ENCODE data around the gene CLMP.

CLMP gene

DNA sequence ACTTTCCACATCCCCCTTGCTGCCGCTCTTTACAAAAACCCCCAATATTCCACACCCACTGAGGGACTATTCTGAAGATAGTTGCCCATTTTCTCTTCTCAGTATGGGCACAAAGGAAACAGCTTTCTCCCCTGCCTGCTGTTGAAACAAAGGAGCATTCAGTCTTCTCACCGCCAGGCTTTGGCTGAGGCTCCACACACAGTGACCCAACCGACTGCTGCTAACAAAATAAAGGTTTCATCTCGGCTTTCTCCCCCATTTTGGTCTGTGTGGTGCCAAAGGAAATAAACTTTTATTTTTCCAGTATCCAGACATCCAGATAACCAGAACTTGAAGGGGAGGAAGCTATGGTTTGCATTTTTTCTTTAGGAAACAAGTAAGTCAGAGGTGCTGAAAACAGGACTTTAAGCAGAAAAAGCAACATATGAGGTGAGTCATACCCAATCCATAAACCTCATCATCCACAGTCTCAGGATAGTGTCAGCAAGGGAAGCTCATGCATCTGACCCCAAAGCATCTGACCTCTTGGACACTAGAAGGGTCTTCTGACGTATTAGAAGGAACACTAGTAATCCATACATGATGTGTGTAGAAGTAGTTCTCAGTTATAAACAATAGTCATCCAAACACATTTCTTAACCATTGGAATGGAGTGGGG, 6.4 kb downstream of the CLMP start:
- peak; percentile 28 for DNase-seq (ENCODE audit: low spot score)

GRCh38 chr11:123187665-123188507, 7.2 kb downstream of the CLMP start:
- peak; percentile 39 for DNase-seq (ENCODE audit: low spot score)

GRCh38 chr11:123187248-123187647, 7.8 kb downstream of the CLMP start:
- DNase-seq (ENCODE audit: low spot score) = no peak

DNA sequence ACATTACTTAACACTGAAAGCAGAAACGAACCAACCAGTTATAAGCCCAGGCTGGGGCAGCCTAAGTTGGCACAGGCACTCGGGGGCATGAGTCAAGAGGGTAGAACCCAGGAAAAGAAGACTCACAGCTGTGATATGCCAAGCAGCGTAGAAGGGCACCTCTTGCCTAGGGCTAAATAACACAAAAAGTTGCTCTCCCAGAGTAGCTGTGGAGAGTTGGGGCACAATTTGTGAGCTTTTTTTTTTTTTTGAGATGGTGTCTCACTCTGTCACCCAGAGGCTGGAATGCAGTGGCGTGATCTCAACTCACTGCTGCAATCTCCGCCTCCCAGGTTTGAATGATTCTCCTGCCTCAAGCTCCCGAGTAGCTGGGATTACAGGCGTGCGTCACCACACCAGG, 8.8 kb downstream of the CLMP start:
- peak; percentile 86 for DNase-seq (ENCODE audit: low spot score)

DNA sequence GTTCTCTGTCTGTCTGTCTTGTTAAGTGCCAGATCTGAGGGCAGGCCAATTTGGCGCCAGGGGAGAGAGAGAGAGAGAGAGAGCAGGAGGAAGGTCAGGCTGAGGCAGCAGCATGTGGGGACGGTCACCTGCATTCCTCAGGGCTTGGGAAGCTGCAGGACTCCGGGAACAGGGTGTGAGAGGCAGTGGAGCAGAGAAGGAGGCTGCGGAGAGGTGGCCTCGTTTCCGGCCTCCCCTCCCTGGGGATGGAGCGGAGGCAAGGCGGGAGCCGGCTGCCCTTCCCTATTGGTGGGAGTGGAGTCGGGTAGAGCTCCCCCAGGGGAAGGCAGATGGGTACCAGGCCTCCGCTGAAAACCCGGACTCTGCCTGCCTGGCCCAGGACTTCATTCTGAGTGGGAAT, 9.7 kb downstream of the CLMP start:
- DNase-seq (ENCODE audit: low spot score) = peak; percentile 53

DNA sequence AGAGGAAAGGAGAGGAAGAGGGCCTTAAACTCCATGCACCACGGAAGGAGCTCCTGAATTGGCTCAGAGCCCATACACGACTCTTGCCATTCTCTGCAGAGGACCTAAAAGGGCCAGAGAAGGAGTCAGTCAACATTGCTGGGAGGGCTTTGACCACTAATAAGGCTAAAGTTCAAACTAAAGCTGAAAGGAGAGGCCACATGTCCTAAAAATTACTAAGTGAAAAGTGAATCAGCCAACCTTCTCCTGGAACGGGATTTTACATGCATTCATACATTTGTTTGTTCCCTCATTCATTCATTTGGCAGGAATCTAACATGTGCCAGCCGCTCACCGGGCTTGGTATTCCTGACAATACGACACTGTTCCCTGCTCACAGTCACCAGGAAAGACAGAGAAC, 10.5 kb downstream of the CLMP start:
- peak; percentile 23 for DNase-seq (ENCODE audit: low spot score)

- peak; percentile 75 for DNase-seq (ENCODE audit: low spot score)
These were observed 11.5 kb downstream of the CLMP start for GRCh38 chr11:123183391-123184099.

DNA sequence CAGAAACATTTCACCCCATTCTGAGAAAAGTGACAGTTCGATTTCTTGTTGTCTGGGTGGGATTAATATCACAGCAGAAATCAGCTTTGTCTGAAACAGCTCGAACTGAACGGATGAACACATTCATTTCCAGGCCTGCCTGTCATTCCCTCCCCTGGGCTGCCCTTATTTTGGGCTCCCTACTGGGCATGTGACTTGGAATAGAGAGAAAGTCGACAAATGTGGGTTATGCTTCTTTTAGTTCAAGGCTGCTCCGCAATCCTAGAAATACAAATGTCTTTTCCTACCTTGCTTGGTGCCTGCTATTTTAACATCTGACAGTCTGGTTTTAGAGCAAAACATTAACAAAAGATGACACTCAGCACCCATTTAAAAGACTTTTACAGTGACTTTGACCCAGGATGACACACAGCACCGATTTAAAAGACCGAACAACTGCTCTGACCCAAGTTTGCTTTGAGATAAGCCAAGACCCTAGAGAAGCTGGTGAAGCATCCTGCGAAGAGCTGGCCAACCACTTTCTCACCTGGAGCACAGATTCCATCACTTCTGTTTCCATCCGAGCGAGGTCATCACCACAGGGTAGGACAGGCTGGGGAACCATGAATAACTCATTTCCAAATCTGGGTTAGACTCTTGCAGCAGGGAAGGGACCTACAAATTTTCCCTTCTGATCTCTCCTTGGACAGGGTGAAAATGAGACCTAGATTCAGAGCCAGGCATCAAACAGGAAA, 13.1 kb downstream of the CLMP start:
- DNase-seq (ENCODE audit: low spot score) = no peak

- DNase-seq (ENCODE audit: low spot score) = no peak
These were observed 14.0 kb downstream of the CLMP start for GRCh38 chr11:123181075-123181474.

DNA sequence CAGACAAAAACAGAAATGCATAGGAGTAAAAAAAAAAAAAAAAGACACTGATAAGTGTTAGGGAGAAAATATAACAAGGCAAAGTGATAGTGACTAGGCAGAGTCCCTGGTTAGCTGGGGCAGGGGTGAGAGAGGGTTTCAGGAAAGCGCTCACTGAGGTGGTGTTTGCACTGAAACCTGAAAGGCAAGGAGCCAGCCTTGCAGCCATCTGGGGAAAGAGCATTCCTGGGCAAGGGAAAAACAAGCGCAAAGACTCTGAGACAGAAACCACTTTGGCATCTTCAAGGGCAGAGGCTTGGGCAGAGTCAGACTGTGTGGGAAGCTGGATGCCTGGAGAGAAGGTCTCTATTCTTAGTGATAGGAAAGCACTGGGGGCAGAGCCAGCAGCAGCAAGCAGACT, 14.5 kb downstream of the CLMP start:
- DNase-seq (ENCODE audit: low spot score) = no peak

GRCh38 chr11:123180166-123180565, 14.9 kb downstream of the CLMP start:
- DNase-seq (ENCODE audit: low spot score) = no peak

GRCh38 chr11:123179586-123179985, 15.5 kb downstream of the CLMP start:
- no peak for DNase-seq (ENCODE audit: low spot score)

DNA sequence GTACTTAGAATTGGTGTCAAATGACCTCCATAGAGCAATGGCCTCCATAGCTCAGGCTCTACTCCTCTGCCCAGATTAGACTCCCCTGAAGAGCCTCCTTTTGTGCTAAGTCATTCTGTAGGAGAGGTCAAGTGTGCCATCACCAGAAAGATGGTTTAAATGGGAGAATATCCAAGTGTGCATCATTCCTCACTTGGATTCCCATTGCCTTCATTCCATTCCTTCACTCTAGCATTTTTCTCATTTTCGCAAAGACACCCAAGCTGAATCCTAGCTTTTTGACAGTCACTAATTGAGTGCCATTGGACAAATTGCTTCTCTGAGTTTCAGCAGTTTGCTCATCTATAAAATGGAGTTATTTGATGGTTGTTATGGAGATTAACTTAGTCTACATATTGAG, 16.9 kb downstream of the CLMP start:
- DNase-seq (ENCODE audit: low spot score) = no peak

DNA sequence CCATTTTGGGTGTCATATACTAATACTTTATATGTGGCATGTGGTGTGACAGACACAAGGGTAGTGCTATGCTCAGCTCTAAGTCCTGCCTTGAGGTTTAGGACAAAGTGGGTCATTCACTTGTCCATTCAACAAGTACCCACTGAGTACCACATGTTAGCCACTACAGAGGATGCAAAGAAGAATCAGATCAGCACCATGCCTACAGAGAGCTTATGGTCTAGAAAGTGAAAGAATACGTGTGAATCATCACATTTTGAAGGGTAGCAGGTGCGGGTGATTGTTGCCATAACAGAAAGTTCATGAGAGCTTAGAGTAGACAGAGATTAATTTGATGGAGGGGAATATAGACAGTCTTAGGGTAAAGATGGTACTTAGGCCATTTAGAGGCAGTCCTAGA, 18.3 kb downstream of the CLMP start:
- DNase-seq (ENCODE audit: low spot score) = no peak

DNA sequence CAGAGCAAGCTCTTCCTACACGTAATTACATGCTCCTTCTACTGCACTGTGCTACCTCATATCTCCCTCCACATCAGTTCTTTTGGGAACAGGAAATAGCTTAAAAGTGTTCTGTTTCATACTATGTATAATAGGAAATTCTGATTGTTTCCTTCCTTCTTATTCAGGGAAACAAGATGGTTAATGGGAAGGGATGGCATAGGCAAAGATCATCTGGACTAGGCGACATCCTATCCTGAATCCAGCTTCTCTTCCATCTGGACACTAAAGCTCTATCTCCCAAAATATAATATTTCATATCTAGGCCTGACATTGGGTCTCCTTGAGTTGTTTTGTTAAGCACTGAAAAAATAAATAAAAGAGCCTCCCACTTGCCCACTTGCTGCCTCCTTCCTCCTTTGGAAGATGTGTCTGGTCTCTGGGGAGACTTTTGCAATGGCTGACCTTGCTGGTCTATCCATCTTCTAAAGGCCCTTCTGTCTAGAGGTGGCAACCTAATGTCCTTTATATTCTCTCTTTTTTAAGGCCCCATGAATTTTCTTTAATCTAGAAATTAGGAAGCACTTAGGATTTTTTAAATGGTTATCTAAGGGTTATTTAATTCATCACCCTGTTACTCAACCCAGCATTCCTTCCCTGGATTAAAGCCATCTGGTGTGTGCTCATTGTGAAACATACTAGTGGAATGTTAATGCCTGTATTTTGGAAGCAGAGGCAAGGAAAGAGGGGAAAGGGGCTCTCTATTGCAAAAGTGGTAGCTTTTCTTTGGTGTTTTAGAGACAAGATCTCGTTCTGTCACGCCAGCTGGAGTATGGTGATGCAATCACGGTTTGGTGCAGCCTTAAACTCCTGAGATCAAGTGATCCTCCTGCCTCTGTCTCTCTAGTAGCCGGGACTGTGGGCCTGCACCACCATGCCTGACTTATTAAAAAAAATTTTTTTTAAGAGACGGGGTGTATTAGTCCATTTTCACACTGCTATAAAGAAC, 20.6 kb downstream of the CLMP start:
- peak; percentile 81 for DNase-seq (ENCODE audit: low spot score)

DNA sequence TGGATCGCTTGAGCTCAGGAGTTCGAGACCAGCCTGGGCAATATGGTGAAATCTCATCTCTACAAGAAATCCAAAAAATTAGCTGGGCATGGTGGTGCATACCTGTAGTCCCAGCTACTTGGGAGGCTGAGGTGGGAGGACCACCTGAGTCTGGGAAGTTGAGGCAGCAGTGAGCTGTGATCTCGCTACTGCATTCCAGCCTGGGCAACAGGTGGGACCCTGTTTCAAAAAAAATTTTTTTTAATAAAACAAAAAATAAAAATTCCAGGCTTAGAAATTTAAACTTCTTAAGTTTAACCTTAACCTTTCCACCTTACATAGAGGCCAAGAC, 21.2 kb downstream of the CLMP start:
- no peak for DNase-seq (ENCODE audit: low spot score)

GRCh38 chr11:123173040-123173855, 21.8 kb downstream of the CLMP start:
- DNase-seq (ENCODE audit: low spot score) = peak; percentile 97

DNA sequence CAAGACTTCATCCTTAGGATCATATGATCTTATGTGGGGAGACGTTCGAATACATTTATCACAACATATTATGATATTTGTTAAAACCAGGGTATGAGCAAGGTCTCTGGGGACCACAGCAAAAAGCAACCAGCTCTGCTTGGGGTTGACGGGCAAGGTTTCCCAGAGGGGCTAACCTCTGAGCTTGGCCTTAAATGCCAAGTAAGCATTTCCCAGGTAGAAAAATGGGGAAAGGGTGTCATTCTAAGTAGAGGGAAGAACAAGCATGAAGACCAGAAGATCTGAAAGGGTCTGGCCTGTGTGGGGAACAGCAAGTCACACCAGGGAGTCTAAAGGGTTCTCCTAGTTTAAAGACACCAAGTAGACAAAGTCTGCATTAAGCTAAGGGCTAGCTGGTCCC, 24.1 kb downstream of the CLMP start:
- DNase-seq (ENCODE audit: low spot score) = no peak

DNA sequence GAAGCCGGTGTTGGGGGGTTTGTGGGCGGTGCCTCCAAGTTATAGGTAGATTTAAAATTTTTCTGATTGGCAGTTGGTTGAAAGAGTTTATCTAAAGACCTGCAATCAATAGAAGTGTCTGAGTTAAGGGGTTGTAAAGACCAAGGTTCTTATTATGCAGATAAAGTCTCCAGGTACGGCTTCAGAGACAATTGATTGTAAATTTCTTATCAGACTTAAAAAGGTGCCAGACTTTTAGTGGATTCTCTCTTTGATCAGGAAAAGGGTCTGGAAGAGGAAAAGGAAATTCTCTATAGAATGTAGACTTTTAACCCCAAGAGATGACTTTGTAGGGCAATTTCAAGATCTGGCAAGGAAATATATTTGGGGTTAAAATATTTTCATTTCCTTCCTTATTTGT, 25.2 kb downstream of the CLMP start:
- no peak for DNase-seq (ENCODE audit: low spot score)

DNA sequence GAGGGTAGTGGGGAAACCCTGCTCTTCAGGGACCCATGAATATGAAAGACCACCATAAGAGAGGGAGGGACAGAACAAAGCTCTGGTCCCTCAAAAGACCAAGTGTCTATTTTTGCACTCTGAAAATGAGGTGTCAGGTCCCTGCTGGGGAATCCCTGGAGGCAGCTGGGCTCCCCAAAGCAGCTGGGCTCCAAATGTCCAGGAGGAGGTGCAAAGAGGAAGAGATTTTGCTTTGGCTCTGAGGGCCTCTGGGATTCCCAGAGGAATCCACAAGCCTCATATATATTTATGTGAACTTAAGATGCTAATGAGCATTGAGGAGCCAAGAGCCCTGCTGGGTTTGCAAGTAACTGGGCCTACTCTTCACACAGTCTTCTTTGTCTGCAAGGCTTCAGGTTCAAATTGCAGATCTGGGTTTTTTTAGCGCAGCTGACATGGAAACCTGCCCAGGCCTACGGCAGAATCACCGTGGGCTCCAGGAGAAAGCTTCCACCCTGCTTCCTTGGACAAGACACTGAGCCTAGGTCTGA, 26.0 kb downstream of the CLMP start:
- DNase-seq (ENCODE audit: low spot score) = no peak

Measured in kidney tubule cell (primary cell).